ENCODE measurements around the gene RAF1. TPM values are rescaled to one million over a fixed set of nuclear protein-coding genes. Genes with fewer than 3 reads are reported as not detected.

The RAF1 gene
- total and polyA plus RNA-seq, 8 donors: 36.7 to 156 (median 76.9) TPM

- H3K4me1 ChIP-seq: peaks cover 0 to 7% (median 0%) of the 10 kb centered on the region in 4 donors
- no peak for DNase-seq
- H3K36me3 ChIP-seq: no peaks in the 10 kb centered on the region
- no peaks in the 10 kb centered on the region for H3K9me3 ChIP-seq
- 90 to 96% (median 96%) methylated on average over 3 of the region's 3 CpGs for WGBS, 5 donors
- H3K4me3 ChIP-seq: no peak overlapping the region
- H3K27ac ChIP-seq: no peak overlapping the region
- TF ChIP-seq POLR2AphosphoS5 (IDR thresholded peaks at IDR 0.05) (no peak), EP300 (IDR thresholded peaks at IDR 0.05) (no peak)
- no peaks in the 10 kb centered on the region for H3K27me3 ChIP-seq
- intact Hi-C loops (cut with DNase I; ENCODE audit: low total_unique reads): no loop called here
These were observed 31.2 kb upstream of the RAF1 start for GRCh38 chr3:12695112-12695511.

DNA sequence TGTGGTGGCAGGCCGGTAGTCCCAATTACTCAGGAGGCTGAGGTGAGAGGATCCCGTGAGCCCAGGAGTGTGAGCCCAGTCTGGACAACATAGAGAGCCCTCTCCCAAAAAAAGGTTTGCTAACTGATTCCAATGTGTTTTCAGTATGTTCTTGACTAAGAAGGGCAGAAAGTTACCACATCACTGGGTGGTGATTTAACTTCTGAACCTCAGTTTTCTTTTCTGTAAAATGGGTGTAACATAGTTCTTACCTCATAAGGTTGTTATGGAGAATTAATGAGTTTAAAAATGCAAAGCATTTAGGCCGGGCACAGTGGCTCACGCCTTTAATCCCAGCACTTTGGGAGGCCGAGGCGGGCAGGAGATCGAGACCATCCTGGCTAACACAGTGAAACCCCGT, 28.5 kb upstream of the RAF1 start:
- Histone ChIP-seq H3K9me3 (no peaks in the 10 kb centered on the region), H3K36me3 (no peaks in the 10 kb centered on the region), H3K4me1 (peaks cover 0 to 7% (median 0%) of the 10 kb centered on the region in 4 donors), H3K27ac (no peak overlapping the region), H3K27me3 (no peaks in the 10 kb centered on the region), H3K4me3 (no peak overlapping the region)
- TF ChIP-seq EP300 (IDR thresholded peaks at IDR 0.05): no peak
- TF ChIP-seq, protein P1, sequence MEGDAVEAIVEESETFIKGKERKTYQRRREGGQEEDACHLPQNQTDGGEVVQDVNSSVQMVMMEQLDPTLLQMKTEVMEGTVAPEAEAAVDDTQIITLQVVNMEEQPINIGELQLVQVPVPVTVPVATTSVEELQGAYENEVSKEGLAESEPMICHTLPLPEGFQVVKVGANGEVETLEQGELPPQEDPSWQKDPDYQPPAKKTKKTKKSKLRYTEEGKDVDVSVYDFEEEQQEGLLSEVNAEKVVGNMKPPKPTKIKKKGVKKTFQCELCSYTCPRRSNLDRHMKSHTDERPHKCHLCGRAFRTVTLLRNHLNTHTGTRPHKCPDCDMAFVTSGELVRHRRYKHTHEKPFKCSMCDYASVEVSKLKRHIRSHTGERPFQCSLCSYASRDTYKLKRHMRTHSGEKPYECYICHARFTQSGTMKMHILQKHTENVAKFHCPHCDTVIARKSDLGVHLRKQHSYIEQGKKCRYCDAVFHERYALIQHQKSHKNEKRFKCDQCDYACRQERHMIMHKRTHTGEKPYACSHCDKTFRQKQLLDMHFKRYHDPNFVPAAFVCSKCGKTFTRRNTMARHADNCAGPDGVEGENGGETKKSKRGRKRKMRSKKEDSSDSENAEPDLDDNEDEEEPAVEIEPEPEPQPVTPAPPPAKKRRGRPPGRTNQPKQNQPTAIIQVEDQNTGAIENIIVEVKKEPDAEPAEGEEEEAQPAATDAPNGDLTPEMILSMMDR (IDR thresholded peaks at IDR 0.05): no peak
- TF ChIP-seq POLR2AphosphoS5 (IDR thresholded peaks at IDR 0.05): no peak
- TF ChIP-seq POLR2A (IDR thresholded peaks at IDR 0.05): no peak
- intact Hi-C loops (cut with DNase I; ENCODE audit: low total_unique reads): no loop called here
- DNase-seq: no peak
- WGBS, 5 donors: 86 to 94% (median 93%) methylated on average over 7 to 8 of the region's 8 CpGs

DNA sequence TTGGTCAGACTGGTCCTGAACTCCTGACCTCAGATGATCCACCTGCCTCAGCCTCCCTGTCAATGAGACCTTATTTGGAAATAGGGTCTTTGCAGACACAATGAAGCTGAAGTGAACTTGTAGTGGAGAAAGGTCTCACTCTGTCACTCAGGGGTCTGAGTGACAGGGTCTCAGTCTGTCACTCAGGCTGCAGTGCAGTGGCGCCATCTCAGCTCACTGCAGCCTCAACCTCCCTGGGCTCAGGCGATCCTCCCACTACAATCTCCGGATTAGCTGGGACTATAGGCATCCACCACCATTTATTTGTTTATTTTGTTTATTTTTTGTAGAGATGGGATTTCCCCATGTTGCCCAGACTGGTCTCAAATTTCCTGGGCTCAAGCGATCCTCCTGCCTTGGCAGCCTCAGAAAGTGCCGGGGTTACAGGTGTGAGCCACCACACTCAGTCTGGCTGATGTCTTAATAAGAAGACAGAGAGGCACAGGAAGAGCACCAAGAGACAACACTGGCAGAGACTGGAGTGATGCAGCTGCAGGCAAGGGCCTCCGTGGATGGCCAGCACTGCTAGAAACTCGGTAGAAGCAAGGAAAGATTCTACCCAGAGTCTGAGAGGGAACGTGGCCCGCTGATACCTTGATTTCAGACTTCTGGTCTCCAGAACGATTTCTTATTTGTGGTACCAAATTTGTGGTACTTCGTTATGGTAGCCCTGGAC, 26.2 kb upstream of the RAF1 start:
- H3K27ac ChIP-seq: no peak overlapping the region
- DNase-seq: no peak
- H3K4me1 ChIP-seq: peaks cover 0 to 7% (median 0%) of the 10 kb centered on the region in 4 donors
- no peak overlapping the region for H3K4me3 ChIP-seq
- intact Hi-C loops (cut with DNase I; ENCODE audit: low total_unique reads): no loop called here
- 81 to 86% (median 85%) methylated on average over 8 to 11 of the region's 11 CpGs for WGBS, 5 donors
- TF ChIP-seq, protein P1 (IDR thresholded peaks at IDR 0.05): no peak
- TF ChIP-seq EP300 (IDR thresholded peaks at IDR 0.05): no peak
- no peak for TF ChIP-seq POLR2AphosphoS5 (IDR thresholded peaks at IDR 0.05)
- no peak for TF ChIP-seq POLR2A (IDR thresholded peaks at IDR 0.05)
- no peaks in the 10 kb centered on the region for H3K36me3 ChIP-seq
- H3K27me3 ChIP-seq: no peaks in the 10 kb centered on the region
- H3K9me3 ChIP-seq: no peaks in the 10 kb centered on the region

DNA sequence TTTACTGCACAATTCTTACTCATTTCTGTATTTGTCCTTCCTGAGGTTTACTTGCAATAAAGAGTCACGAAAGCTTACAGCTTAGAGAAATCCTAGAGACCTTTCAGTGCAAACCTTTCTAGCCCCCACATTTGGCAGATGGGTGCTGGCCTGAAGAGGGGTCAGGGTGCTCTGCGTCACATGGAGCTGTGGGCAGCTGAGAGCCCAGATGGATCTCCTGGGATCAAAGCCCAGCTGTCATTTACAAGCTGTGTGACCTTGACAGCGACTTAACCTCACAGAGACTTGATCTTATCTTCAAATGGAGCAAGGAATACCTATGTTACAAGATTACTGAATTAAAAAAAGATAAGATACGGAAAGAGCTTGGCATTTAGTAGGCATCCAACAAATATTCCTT, 24.0 kb upstream of the RAF1 start:
- DNase-seq: no peak
- 41 to 57% (median 55%) methylated on average over 4 of the region's 4 CpGs for WGBS, 5 donors
- H3K27ac ChIP-seq: no peak overlapping the region
- no peaks in the 10 kb centered on the region for H3K9me3 ChIP-seq
- H3K36me3 ChIP-seq: no peaks in the 10 kb centered on the region
- H3K4me1 ChIP-seq: no peaks in the 10 kb centered on the region
- TF ChIP-seq POLR2A (IDR thresholded peaks at IDR 0.05) (no peak), EP300 (IDR thresholded peaks at IDR 0.05) (no peak), POLR2AphosphoS5 (IDR thresholded peaks at IDR 0.05) (no peak)
- TF ChIP-seq, protein P1 (IDR thresholded peaks at IDR 0.05): no peak
- H3K27me3 ChIP-seq: no peaks in the 10 kb centered on the region
- H3K4me3 ChIP-seq: no peak overlapping the region
- intact Hi-C loops (cut with DNase I; ENCODE audit: low total_unique reads): no loop called here

DNA sequence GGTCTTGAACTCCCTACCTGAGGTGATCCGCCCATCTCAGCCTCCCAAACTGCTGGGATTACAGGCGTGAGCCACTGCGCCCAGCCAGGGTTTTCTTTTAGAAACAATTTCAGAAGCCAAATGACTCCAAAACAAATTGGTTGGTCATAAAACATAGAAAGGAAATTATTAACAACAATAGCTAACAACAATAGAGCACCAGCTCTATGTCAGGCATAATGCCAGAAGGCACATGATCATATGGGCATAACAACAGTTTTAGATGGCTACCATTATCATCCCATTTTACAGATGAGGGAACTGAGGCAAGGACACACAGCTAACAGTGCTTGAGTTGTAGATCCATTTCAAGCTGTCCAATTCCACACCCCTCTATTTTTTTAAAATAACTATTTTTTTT, 22.2 kb upstream of the RAF1 start:
- TF ChIP-seq POLR2A (IDR thresholded peaks at IDR 0.05): no peak
- TF ChIP-seq, protein P1 (IDR thresholded peaks at IDR 0.05): no peak
- TF ChIP-seq EP300 (IDR thresholded peaks at IDR 0.05): no peak
- no peak for TF ChIP-seq POLR2AphosphoS5 (IDR thresholded peaks at IDR 0.05)
- WGBS, 5 donors: 80 to 100% (median 87%) methylated on average over 1 to 3 of the region's 3 CpGs
- no peak for DNase-seq
- Histone ChIP-seq H3K27me3 (no peaks in the 10 kb centered on the region), H3K4me1 (peaks cover 0 to 4% (median 0%) of the 10 kb centered on the region in 4 donors), H3K27ac (no peak overlapping the region), H3K4me3 (no peak overlapping the region), H3K9me3 (no peaks in the 10 kb centered on the region), H3K36me3 (no peaks in the 10 kb centered on the region)
- intact Hi-C loops (cut with DNase I; ENCODE audit: low total_unique reads): no loop called here

All from stomach (tissue), 9 donors.